ES-I3 (cell line): ENCODE results near the gene TCF25.
"Not testable (repeated sequence)": the region's sequence is repeated elsewhere in the genome, so short reads cannot be mapped to it uniquely, and the experiment has no call there.

Experiments
- H3K36me3 ChIP-seq: 2 replicates; pipeline ENCODE4 v1.6.1; 2013; ENCODE audit warnings: mild to moderate bottlenecking, low read length, control low read depth, moderate library complexity; ENCODE audit not compliant: insufficient read depth
- H3K4me1 ChIP-seq: 2 replicates; pipeline ENCODE4 v1.6.1; 2013; ENCODE audit warnings: mild to moderate bottlenecking, control low read depth, low read length; ENCODE audit not compliant: insufficient read depth
- H3K9ac ChIP-seq: 2 replicates; pipeline ENCODE4 v1.6.1; 2013; ENCODE audit warnings: low read depth, mild to moderate bottlenecking, low read length, moderate library complexity
- H3K9me3 ChIP-seq: 2 replicates; pipeline ENCODE4 v1.6.1; 2013; ENCODE audit warnings: mild to moderate bottlenecking, low read length, moderate library complexity; ENCODE audit not compliant: control insufficient read depth, insufficient read depth

Gene TCF25

DNA sequence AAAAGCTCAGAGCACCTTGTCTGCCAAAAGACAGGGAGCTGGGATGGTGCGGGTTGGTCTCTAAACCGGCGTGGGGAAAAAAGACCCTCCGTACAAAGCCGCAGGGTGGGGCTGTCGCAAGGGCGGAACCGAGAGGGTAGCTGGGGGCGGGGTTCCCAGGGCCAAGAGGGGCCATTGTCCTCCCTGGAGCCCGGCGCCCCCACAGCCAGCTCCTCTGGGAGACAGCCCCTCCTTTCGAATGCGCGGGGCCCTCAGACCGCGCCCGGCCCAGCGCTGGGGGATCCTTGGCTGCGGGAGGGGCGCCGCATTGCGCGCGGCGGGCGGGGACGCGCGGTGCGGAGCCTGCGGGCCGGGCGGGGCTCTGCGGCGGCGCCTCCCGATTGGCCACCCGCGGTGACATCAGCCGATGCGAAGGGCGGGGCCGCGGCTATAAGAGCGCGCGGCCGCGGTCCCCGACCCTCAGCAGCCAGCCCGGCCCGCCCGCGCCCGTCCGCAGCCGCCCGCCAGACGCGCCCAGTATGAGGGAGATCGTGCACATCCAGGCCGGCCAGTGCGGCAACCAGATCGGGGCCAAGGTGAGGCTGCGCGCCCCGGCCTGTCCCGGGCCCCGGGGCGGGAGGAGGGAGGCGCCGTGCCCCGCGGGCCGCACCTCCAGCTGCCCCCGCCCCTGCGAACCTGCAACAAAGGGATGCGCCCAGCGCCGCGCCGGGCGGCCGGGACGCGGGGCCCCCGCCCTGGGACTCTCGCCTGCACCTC, 49.7 kb downstream of the TCF25 start, which contains the start of gene TUBB3:
Gene TUBB3 (plus strand): TSS at position 459 of the 756 bp plus-strand sequence. CDS start 60 bp downstream, at position 519.
- Histone ChIP-seq H3K36me3 (0 out of 2 replicates have a peak, but pooled peaks cover 4% of the 10 kb centered on the region), H3K9ac (peak within 1 kb of the TSS; percentile 70), H3K4me1 (peaks cover 14% of the 10 kb centered on the region; the same call in 1 of the 2 replicates), H3K9me3 (no peaks in the 10 kb centered on the region)

DNA sequence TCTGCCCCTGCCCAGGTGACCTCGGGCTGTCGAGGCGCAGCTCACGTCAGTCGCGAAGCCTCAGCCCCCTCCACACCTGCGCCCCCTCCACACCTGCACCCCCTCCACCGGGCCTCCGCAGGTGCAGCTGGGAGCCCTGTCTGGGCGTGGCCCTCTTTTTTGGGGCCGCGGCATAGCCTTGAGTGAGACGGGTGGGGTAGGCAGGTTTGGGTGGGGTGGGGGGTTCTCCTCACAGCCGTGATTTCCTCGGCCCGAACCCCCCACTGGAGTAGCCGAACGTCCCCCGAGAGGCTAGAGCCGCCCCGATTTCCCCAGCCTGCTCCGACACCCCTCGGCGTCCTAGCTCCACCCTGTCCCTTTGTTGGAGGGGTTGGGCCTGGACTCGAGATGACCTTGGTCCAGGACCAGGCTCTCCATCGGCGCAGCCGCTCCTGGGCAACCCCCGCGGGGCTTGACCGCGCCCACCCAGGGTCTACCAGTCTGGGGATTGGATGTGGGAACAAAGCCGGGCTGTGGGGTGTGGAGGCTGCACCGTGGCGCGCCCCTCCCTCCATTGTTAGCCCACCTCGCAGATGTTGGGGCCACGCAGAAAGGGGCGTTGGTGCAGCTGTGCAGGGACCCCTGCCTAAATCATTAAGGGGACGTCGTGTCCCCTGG, 50.4 kb downstream of the TCF25 start:
- peak overlapping the region; percentile 70; the same call in 1 of the 2 replicates for H3K9ac ChIP-seq
- no peaks in the 10 kb centered on the region for H3K9me3 ChIP-seq
- H3K36me3 ChIP-seq = 0 out of 2 replicates have a peak, but pooled peaks cover 4% of the 10 kb centered on the region
- H3K4me1 ChIP-seq = peaks cover 14% of the 10 kb centered on the region; the same call in 1 of the 2 replicates

DNA sequence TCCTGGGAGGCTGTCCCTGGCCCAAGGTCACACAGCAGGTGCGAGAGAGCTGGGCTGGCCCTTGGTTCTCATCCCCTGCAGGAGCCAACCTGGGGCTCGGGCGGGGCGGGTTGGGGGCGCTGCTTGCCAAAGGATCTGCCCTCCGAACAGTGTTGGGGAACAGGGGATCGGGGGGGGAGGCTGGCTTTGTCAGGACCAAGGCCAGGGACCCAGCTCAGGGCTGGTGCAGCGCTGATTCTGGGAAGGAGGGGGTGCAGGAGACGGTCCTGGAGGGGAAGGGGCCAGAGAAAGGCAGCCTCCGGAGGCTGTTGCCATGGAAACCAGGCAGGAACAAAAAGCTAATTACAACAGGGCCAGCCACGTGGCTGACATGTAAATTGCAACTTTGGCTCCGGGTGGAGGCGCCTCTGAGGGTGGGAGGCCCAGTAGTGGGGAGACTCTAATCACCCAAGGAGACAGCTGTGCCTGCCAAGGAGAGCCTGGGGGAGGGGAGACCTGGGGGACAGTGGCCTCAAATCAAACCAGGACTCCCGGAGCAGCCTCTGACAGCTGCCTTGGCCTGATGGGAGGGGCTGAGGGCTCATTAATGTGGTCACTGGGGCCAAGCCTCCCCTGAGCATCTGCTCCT, 51.0 kb downstream of the TCF25 start:
- H3K4me1 ChIP-seq = peaks cover 14% of the 10 kb centered on the region; the same call in 1 of the 2 replicates
- H3K9ac ChIP-seq = peak overlapping the region; percentile 70; the same call in 1 of the 2 replicates
- H3K36me3 ChIP-seq = 0 out of 2 replicates have a peak, but pooled peaks cover 4% of the 10 kb centered on the region
- H3K9me3 ChIP-seq = no peaks in the 10 kb centered on the region

DNA sequence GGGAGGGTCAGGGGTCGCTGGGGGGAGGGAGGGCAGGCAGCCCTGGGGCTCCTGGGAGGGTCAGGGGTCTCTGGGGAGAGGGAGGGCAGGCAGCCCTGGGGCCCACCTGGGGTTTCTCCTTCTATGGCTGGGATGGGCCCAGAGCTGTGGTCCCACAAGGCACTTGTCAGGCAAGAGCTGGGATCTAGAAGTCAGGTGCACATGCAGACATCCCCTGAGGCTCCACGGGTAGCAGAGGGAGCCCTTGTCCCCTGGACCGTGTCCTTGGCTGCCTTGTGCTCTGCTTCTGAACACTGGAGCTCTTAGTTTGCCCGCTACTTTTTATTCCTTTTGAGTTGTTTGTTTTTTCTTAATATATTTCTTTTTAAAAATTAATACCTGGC, 51.5 kb downstream of the TCF25 start:
- H3K9me3 ChIP-seq = no peaks in the 10 kb centered on the region
- 0 out of 2 replicates have a peak, but pooled peaks cover 4% of the 10 kb centered on the region for H3K36me3 ChIP-seq
- H3K9ac ChIP-seq = peak overlapping the region; percentile 64; the same call in 1 of the 2 replicates
- peaks cover 14% of the 10 kb centered on the region; the same call in 1 of the 2 replicates for H3K4me1 ChIP-seq

DNA sequence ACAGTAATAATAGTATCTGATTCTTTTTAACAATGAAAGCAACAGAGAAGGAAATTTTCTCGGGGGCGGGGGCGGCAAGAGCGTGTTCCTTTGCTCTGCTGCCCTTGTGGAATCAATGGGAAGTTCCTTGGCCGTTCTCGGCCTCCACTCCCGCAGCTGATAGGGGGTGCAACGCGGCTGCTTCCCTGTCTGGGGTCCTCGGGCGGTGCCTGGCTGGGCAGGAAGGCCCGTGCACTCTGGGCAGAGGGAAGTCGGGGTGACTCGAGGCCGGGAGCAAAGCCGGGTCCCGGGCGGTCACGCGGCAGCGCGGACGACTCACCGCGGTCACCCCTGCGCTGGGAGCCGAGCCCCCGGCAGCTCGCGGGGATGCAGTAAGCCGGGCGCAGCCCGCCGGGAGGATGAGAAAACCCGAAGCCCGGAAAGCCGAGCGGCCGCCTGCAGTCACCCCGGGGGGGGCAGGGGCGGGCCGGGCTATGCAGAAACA, 52.2 kb downstream of the TCF25 start:
- H3K4me1 ChIP-seq = peaks cover 9% of the 10 kb centered on the region; the same call in 1 of the 2 replicates
- H3K36me3 ChIP-seq = 0 out of 2 replicates have a peak, but pooled peaks cover 4% of the 10 kb centered on the region
- H3K9me3 ChIP-seq = no peaks in the 10 kb centered on the region
- H3K9ac ChIP-seq = peak overlapping the region; percentile 64

DNA sequence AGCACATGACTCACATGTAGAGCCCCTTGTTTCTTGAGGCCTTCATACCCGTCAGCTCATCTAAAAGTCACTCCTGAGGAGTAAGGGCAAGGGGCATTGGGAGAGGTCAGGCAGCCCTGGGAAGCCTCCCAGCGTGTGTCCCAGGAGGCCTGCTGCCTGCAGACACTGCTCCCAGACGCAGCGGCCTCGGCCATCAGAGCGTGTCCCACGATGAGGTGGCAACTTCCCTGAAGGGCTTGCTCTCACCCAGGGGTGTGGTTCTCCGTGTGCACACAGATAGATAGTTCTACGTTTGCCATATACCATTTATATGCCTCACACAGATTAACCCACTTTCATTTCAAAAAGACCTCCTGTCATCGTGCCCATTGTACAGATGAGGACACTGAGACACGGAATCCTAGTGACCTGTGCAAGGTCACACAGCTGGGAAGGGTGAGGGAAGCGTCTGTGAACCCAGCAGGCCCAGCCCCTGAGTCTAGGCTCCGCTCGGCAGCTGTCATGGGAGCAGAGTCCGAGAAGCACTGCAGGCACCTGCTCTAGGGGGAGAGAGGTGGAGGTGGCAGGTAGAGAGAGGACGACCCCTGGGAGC, 58.0 kb downstream of the TCF25 start:
- no peaks in the 10 kb centered on the region for H3K4me1 ChIP-seq
- peaks cover 16% of the 10 kb centered on the region for H3K36me3 ChIP-seq
- H3K9me3 ChIP-seq = no peaks in the 10 kb centered on the region
- H3K9ac ChIP-seq = no peak overlapping the region

DNA sequence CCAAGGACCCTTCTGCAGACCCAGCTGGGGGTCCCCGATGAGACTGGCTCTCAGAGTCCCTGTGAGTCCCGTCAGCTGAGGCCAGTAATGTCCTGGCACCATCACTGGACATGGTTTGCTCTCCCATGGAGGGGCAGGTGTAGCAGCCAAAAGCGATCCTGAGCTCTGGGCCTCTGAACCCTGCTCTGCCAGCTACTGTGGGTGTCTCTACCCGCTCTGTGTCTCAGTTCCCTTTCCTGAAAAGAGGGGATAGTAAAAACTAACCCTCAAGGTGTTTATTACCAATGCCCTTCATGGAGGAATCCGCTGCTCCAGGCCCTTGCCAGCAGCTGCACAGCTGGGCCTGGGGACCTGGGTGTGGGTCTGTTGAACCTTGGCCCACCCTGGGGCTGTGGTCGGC, 58.6 kb downstream of the TCF25 start:
- no peaks in the 10 kb centered on the region for H3K9me3 ChIP-seq
- no peaks in the 10 kb centered on the region for H3K4me1 ChIP-seq
- H3K36me3 ChIP-seq = peaks cover 16% of the 10 kb centered on the region
- no peak overlapping the region for H3K9ac ChIP-seq

DNA sequence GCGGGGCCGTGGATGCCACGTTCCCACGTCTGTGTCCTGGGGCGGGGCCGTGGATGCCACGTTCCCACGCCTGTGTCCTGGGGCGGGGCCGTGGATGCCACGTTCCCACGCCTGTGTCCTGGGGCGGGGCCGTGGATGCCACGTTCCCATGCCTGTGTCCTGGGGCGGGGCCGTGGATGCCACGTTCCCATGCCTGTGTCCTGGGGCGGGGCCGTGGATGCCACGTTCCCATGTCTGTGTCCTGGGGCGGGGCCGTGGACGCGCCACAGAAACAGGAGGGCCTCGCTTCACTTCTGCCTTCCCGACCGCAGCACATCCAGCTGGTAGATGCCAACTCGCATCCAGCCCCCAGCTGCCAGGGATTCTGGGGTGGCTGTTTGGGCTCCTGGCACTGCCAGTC, 60.6 kb downstream of the TCF25 start:
- H3K9me3 ChIP-seq, H3K4me1 ChIP-seq, H3K9ac ChIP-seq: not testable (repeated sequence)
- H3K36me3 ChIP-seq = peaks cover 12% of the 10 kb centered on the region

DNA sequence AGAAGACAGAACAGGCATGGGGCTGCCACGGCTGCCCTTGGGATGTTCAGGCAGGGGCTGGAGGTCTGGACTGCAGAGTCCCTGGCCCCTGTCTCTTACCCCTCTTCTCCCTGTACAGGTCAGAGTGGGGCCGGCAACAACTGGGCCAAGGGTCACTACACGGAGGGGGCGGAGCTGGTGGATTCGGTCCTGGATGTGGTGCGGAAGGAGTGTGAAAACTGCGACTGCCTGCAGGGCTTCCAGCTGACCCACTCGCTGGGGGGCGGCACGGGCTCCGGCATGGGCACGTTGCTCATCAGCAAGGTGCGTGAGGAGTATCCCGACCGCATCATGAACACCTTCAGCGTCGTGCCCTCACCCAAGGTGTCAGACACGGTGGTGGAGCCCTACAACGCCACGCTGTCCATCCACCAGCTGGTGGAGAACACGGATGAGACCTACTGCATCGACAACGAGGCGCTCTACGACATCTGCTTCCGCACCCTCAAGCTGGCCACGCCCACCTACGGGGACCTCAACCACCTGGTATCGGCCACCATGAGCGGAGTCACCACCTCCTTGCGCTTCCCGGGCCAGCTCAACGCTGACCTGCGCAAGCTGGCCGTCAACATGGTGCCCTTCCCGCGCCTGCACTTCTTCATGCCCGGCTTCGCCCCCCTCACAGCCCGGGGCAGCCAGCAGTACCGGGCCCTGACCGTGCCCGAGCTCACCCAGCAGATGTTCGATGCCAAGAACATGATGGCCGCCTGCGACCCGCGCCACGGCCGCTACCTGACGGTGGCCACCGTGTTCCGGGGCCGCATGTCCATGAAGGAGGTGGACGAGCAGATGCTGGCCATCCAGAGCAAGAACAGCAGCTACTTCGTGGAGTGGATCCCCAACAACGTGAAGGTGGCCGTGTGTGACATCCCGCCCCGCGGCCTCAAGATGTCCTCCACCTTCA, 61.5 kb downstream of the TCF25 start:
- Histone ChIP-seq H3K9ac (no peak overlapping the region), H3K4me1 (no peaks in the 10 kb centered on the region), H3K36me3 (peaks cover 12% of the 10 kb centered on the region), H3K9me3 (no peaks in the 10 kb centered on the region)

DNA sequence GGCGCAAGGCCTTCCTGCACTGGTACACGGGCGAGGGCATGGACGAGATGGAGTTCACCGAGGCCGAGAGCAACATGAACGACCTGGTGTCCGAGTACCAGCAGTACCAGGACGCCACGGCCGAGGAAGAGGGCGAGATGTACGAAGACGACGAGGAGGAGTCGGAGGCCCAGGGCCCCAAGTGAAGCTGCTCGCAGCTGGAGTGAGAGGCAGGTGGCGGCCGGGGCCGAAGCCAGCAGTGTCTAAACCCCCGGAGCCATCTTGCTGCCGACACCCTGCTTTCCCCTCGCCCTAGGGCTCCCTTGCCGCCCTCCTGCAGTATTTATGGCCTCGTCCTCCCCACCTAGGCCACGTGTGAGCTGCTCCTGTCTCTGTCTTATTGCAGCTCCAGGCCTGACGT, 62.2 kb downstream of the TCF25 start:
- H3K9me3 ChIP-seq, H3K9ac ChIP-seq, H3K4me1 ChIP-seq: not testable (repeated sequence)
- H3K36me3 ChIP-seq = peaks cover 12% of the 10 kb centered on the region

DNA sequence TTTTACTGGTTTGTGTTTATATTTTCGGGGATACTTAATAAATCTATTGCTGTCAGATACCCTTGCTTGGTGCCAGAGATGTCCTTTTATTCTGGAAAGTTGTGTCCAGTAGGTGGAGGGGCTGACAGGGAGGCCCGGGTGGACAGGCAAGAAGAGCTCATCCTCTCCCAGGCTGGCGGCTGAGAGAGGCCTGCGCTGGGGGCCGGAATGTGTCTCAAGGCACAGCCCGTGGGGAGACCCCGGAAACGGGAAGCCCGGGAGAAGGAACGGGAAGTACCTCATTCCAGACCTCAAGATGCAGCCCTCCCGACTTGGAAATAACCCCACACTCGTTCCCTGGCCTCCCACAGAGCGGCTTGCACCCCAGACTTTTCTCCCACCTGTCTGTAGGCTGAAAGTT, 62.6 kb downstream of the TCF25 start:
- Histone ChIP-seq H3K4me1 (no peaks in the 10 kb centered on the region), H3K9ac (no peak overlapping the region), H3K36me3 (peaks cover 12% of the 10 kb centered on the region), H3K9me3 (no peaks in the 10 kb centered on the region)

DNA sequence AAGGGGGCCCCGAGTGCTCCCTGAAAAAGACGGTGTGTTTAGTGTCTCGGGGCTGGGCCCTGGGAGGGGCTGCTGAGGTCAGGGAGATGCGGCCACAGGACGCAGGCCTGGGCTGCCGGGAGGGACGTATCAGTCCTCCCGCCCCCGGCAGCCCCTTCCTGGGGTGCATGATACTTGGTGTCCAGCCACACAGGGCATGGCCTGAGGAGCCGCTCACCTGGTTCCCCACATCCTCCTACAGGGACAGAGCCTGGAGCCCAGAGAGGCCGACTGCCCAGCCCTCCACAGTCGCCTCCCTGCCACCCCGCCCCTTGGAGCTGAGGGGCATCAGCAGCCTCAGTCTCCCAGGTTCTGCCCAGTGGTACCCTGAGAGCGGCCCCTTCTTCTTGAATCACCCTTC, 63.1 kb downstream of the TCF25 start:
- Histone ChIP-seq H3K9me3 (no peaks in the 10 kb centered on the region), H3K36me3 (peaks cover 12% of the 10 kb centered on the region), H3K4me1 (no peaks in the 10 kb centered on the region), H3K9ac (no peak overlapping the region)

DNA sequence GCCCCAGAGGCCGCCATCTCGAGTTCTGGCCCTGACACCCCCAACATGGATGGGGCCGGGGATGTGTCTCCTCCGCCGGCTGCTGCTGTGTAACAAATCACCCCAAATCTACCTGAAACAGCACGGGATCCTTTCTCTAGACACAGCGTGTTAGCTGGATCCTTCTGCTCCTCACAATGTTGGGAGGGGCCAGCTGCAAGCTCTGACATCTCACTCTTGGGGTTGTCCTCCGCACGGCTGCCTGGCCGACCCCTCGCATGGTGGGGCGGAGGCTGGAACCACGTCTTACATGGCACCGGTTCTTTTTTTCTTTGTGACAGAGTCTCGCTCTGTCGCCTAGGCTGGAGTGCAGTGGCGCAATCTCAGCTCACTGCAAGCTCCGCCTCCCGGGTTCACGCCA, 63.6 kb downstream of the TCF25 start:
- Histone ChIP-seq H3K9ac (no peak overlapping the region), H3K9me3 (no peaks in the 10 kb centered on the region), H3K36me3 (peaks cover 12% of the 10 kb centered on the region)

More for the DNA sequence above, 63.6 kb downstream of the TCF25 start:
- H3K4me1 ChIP-seq = no peaks in the 10 kb centered on the region
